T-helper 17 cell (primary cell): ENCODE results near the gene ELL. TPM values are rescaled to one million over a fixed set of nuclear protein-coding genes. Genes with fewer than 3 reads are reported as not detected.
A peak's percentile ranks its signal among the peaks of the same experiment; 100 is the strongest.
"Not testable (repeated sequence)": the region's sequence is repeated elsewhere in the genome, so short reads cannot be mapped to it uniquely, and the experiment has no call there.

Experiments
- ATAC-seq: fragments of 150-1000 bp; cut with Tn5 transposase; 2 replicates; pipeline ENCODE4 v1.10.0; 2021; ENCODE audit warnings: mild to moderate bottlenecking, moderate library complexity
- DNase-seq, 3 donors: peaks; one replicate each; pipeline versions ENCODE4 v3.0.0 to v3.0.0-alpha.2; 2020 to 2021
- H3K9me3 ChIP-seq: one replicate; pipeline ENCODE4 v1.7.0; 2013; ENCODE audit warnings: low read length, mild to moderate bottlenecking; ENCODE audit not compliant: control insufficient read depth, poor library complexity, severe bottlenecking
- H3K27ac Mint-ChIP-seq: one replicate; pipeline ENCODE4 v1.8.0; 2022; ENCODE audit warnings: mild to moderate bottlenecking, moderate library complexity, mixed read lengths
- H3K27me3 Mint-ChIP-seq: one replicate; pipeline ENCODE4 v1.8.0; 2022; ENCODE audit warnings: mixed read lengths
- H3K36me3 Mint-ChIP-seq: one replicate; pipeline ENCODE4 v1.8.0; 2022; ENCODE audit warnings: low read depth, mixed read lengths
- H3K4me1 Mint-ChIP-seq: one replicate; pipeline ENCODE4 v1.8.0; 2022; ENCODE audit warnings: mild to moderate bottlenecking, mixed read lengths
- H3K4me3 Mint-ChIP-seq: one replicate; pipeline ENCODE4 v1.8.0; 2022; ENCODE audit warnings: mild to moderate bottlenecking, moderate library complexity, mixed read lengths
- total RNA-seq, 4 donors: library from RNA in 2 of 4; stranded (reverse) in 2 of 4; gene quantifications; one replicate each; pipeline ENCODE4 v1.2.3 and lab custom pipeline; 2022 to 2026

ELL gene
- total RNA-seq, 2 donors from 2014 or later = 51.0 to 62.8 TPM

DNA sequence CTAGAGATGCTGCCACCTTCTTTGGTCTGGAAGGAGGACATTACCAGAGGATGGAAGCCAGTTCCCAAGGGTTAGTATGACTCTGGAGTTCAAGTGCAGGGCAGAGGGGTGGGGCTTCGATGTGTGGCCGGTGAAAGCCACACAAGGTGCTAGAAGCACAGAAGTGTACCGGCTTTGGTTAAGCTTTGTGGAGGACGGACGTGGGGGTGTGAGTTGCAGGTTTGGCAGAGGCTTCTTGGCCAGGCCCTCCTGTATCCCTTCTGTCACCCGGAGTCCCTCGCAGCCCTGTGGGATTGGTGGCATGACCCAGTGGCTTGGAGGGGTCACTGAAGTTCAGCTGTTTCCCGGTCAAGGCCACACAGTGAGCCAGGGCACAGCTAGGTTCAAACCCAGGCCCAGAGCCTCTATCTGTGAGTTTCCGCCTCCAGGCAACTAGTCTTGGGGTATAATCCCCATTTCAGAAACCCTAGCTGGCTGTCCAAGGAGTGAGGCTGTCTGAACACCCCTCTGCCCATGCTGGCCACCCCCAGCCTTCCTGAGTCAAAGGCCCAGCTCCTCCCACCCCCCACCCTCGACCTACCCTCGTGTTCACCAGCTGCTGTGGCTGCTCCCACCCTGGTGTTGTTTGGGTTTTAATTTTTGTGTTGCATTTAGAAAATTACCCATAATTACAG, 107.2 kb downstream of the ELL start:
- H3K9me3 ChIP-seq = no peaks in the 10 kb centered on the region
- Mint-ChIP-seq H3K4me1 (peaks cover 45% of the 10 kb centered on the region), H3K36me3 (no peaks in the 10 kb centered on the region), H3K27ac (peak overlapping the region; percentile 49), H3K27me3 (no peaks in the 10 kb centered on the region), H3K4me3 (peak overlapping the region; percentile 70)
- ATAC-seq (no peak), DNase-seq (no peak)

DNA sequence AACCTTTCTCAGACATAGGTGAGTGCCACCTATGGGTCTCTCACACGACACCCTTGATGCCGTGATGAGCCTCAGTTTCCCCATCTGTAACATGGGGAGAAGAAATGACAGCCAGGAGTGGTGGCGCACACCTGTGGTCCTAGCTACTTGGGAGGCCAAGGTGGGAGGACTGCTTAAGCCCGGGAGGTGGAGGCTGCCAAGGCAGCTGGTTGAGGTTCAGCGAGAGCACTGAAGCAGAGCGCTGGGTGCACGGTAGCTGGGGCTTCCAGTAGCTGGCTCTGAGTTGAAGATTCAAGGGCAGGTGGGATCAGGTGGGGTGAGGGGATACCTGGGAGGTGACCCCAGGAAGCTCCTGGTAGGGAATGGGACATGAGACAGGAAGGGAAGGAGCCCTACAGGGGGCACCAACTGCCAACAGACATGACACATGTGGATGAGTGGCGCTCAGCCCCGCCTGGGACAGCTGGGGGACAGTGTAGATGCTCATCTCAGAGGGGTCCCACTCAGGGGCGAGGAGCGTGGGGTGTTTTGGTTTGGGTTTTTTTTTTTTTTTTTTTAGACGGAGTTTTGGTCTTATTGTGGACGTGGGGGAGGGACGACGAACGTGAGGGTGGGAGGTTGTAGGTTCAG, 109.1 kb downstream of the ELL start:
- Mint-ChIP-seq H3K4me1 (peaks cover 31% of the 10 kb centered on the region), H3K36me3 (no peaks in the 10 kb centered on the region), H3K27me3 (no peaks in the 10 kb centered on the region), H3K4me3 (no peak overlapping the region), H3K27ac (no peak overlapping the region)
- no peak for ATAC-seq
- H3K9me3 ChIP-seq = no peaks in the 10 kb centered on the region
- no peak for DNase-seq

DNA sequence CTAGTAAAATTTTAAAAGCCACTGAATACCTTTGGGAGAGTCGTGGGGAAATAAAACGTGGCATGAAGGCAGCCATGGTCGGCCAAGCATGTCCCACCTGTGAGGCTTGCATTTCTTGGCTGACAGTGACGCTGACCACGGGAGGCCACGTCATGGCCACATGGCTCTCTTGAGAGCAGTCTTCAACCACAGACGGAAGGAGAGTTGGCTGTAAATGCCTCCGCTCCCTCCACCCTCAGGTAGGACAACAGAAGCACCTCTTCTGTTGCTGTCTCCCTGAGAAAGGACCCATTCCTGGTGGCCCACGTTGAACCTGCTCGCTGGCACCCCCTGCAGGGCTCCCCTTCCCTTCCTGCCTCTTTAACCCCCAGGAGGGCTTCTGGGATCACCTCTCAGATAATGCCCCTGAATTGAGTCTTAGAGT, 113.8 kb downstream of the ELL start:
- no peak overlapping the region for H3K27ac Mint-ChIP-seq
- no peak overlapping the region for H3K4me3 Mint-ChIP-seq
- DNase-seq (no peak), ATAC-seq (peak; percentile 50)
- no peaks in the 10 kb centered on the region for H3K27me3 Mint-ChIP-seq
- H3K4me1 Mint-ChIP-seq = peaks cover 4% of the 10 kb centered on the region
- H3K9me3 ChIP-seq = no peaks in the 10 kb centered on the region
- H3K36me3 Mint-ChIP-seq = no peaks in the 10 kb centered on the region

DNA sequence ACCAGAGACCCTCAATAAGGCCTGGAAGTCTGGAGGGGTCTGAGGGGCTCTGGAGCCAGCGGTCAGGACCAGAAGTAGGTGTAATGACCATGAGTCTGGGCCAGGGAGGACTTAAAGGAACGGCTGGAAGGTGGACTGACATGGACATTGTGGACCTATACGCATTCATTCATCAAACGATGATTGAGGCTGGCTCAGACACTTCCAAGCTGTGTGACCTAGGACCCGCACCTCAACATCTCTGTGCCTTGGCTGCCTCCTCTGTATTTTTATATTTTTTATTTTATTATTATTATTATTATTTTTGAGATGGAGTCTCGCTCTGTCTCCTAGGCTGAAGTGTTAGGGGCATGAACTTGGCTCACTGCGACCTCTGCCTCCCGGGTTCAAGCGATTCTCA, 115.1 kb downstream of the ELL start:
- DNase-seq (no peak), ATAC-seq (no peak)
- Mint-ChIP-seq H3K27me3 (peaks cover 2% of the 10 kb centered on the region), H3K27ac (no peak overlapping the region), H3K36me3 (no peaks in the 10 kb centered on the region), H3K4me1 (peaks cover 6% of the 10 kb centered on the region), H3K4me3 (no peak overlapping the region)
- no peaks in the 10 kb centered on the region for H3K9me3 ChIP-seq

DNA sequence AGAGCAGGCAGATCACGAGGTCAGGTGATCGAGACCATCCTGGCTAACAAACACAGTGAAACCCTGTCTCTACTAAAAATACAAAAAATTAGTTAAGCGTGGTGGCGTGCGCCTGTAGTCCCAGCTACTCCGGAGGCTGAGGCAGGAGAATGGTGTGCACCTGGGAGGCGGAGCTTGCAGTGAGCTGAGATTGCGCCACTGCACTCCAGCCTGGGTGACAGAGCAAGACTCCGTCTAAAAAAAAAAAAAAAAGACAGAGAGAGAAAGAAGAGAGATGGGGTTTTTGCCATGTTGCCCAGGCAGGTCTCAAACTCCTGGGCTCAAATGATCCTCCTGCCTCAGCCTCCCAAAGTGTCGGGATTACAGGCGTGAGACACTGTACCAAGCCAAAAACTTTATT, 116.1 kb downstream of the ELL start:
- H3K4me3 Mint-ChIP-seq, H3K27me3 Mint-ChIP-seq, H3K4me1 Mint-ChIP-seq, H3K9me3 ChIP-seq, H3K27ac Mint-ChIP-seq, DNase-seq, ATAC-seq, H3K36me3 Mint-ChIP-seq: not testable (repeated sequence)

DNA sequence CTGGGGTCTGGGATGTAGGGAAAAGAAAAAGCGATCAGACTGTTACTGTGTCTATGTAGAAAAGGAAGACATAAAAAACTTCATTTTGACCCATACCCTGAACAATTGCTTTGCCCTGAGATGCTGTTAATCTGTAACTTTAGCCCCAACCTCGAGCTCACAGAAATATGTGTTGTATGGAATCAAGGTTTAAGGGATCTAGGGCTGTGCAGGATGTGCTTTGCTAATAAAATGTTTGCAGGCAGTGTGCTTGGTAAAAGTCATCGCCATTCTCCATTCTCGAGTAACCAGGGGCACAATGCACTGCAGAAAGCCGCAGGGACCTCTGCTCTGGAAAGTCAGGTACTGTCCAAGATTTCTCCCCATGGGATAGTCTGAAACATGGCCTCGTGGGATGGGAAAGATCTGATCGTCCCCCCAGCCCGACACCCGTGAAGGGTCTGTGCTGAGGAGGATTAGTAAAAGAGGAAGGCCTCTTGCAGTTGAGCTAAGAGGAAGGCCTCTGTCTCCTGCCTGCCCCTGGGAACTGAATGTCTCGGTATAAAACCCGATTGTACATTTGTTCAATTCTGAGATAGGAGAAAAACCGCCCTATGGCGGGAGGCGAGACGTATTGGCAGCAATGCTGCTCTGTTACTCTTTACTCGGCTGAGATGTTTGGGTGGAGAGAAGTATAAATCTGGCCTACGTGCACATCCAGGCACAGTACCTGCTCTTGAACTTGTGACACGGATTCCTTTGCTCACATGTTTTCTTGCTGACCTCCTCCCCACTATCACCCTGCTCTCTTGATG, 119.2 kb downstream of the ELL start:
- Mint-ChIP-seq H3K27me3 (peaks cover 14% of the 10 kb centered on the region), H3K4me3 (peak overlapping the region; percentile 7)
- H3K9me3 ChIP-seq, H3K4me1 Mint-ChIP-seq, ATAC-seq, DNase-seq, H3K36me3 Mint-ChIP-seq, H3K27ac Mint-ChIP-seq: not testable (repeated sequence)

DNA sequence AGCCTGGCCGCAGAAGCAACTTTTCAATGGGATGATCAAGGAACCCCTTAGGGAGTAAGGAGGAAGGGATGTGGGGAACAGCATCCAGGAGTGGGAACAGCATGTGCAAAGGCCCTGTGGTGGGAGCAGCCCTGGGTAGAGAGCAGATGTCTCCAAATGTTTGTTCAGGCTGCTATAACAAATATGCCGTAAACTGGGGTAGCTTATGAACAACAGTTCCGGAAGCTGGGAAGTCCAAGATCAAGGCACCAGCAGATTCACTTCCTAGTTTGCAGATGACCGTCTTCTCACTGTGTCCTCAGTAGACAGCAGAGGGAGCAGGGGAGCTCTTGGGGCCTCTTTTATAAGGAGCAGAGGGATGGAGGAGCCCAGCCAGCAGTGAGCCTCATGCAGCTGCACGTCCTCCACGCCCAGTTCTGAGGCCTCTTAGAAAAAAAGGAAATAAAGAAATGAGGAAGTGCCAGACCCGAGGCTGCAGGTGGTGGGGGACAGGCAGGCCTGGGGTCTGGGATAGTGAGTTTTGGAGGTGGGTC, 120.2 kb downstream of the ELL start:
- peaks cover 6% of the 10 kb centered on the region for H3K4me1 Mint-ChIP-seq
- no peaks in the 10 kb centered on the region for H3K36me3 Mint-ChIP-seq
- DNase-seq (no peak), ATAC-seq (peak; percentile 71)
- no peaks in the 10 kb centered on the region for H3K9me3 ChIP-seq
- H3K27ac Mint-ChIP-seq = no peak overlapping the region
- H3K27me3 Mint-ChIP-seq = peaks cover 21% of the 10 kb centered on the region
- H3K4me3 Mint-ChIP-seq = peak overlapping the region; percentile 28

DNA sequence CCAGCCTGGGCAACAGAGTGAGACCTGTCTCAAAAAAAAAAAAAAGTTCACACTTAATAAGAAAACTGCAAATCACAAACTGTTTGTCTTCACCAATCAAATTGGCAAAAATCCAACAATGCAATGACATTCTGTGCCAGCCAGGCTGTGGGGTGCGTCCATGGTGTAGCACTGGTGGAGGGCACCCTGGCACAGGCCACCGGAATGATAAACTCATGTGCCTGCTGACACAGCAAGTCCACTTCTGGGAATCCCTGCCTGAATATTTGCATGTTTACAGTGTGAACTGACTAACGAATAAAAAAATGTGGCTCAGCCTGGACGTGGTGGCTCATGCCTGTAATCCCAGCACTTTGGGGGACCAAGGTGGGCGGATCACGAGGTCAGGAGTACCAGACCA, 122.9 kb downstream of the ELL start:
- Mint-ChIP-seq H3K4me3 (no peak overlapping the region), H3K27me3 (peaks cover 30% of the 10 kb centered on the region), H3K4me1 (peaks cover 6% of the 10 kb centered on the region), H3K27ac (no peak overlapping the region), H3K36me3 (no peaks in the 10 kb centered on the region)
- ATAC-seq = no peak
- no peak for DNase-seq
- no peaks in the 10 kb centered on the region for H3K9me3 ChIP-seq

DNA sequence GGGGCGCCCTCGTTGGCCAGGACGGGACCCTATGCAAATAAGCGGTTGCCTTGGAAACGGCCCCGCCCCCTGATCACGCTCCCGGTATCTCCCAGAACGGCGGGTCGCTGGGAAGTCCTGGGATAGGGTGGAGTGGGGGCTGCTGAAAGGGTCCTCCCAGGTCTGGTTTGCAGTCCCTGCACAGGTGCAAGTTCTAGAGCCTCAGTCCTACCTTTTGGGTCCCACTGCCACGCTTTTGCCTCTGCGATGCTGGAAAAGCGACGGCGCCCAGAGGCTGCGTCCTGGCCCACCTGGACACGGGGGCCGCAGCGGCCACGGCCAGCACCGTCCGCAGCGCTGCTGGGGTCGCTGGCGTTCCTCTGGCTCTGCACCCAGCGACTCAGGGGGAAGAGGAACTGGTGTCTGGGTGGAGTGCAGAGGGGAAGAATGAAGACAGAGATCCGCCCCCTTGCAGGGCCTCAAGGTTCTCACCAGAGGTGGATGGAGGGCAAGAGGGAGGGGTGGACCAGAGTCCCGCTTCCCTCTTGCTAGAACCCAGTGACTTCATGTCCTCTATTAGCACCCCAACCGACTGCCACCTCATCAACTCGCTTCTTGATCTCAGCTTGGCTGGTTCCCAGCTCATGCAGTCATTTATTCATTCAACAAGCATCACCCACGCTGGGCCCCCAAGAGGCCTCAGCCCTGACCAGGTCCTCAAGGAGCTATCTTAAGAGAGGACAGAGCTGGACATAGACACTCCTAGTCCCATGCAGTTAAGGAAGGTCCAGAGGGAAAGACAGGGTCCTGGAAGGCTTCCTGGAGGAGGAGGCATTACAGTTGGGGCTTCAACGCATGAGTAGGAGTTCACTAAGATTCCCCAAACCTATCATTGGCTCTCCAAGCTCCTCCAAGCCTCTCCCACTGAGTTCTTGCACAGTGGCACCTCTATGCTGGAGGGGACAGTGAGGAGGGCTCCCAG, 124.3 kb downstream of the ELL start, which contains the start of gene LRRC25:
TSS of gene LRRC25 (minus strand) at position 381 of the 961 bp plus-strand sequence. CDS start 659 bp downstream, outside the sequence.
- Mint-ChIP-seq H3K27me3 (peaks cover 30% of the 10 kb centered on the region), H3K4me1 (peaks cover 6% of the 10 kb centered on the region), H3K4me3 (peak within 1 kb of the TSS; percentile 56), H3K36me3 (no peaks in the 10 kb centered on the region), H3K27ac (no peak within 1 kb of the TSS)
- no peaks in the 10 kb centered on the region for H3K9me3 ChIP-seq
- DNase-seq (no peak), ATAC-seq (peak; percentile 77)

DNA sequence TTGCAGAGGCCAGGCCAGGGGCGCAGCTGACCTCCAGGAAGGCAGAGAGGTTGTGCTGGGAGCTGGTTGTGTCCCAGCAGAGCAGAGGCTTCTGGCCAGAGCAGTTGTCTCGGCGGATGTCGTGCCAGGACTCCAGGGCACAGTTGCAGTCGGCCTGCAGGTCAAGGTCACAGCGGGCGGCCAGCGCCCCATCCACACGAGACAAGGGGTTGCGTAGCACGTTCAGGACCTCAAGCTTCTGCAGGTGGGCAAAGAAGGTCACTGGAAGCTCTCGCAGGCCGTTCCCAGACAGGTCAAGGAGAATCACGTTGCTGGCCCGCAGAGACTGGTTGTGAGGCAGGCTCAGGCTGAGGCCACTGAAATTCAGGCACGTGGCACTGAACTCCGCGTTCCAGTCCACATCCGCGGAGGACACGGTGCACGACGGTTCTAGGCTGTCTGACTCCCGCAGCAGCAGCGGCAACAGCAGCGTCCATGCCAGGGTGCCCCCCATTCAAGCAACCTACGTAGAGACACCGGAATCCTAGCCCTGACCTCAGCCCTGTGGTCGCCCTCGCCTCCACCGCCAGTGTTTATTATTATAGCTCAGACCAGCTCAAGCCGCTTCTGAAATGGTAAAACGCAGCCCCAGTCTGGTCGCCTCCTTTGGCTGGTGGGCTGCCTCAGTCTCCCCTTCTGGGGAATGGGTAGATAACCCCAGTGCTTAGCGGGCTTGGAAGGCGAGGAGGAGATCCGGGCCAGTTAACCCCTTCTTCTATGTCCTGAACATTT, 125.2 kb downstream of the ELL start:
- H3K4me3 Mint-ChIP-seq = peak overlapping the region; percentile 56
- ATAC-seq = no peak
- peaks cover 4% of the 10 kb centered on the region for H3K4me1 Mint-ChIP-seq
- DNase-seq = no peak
- no peak overlapping the region for H3K27ac Mint-ChIP-seq
- peaks cover 27% of the 10 kb centered on the region for H3K27me3 Mint-ChIP-seq
- no peaks in the 10 kb centered on the region for H3K9me3 ChIP-seq
- no peaks in the 10 kb centered on the region for H3K36me3 Mint-ChIP-seq

DNA sequence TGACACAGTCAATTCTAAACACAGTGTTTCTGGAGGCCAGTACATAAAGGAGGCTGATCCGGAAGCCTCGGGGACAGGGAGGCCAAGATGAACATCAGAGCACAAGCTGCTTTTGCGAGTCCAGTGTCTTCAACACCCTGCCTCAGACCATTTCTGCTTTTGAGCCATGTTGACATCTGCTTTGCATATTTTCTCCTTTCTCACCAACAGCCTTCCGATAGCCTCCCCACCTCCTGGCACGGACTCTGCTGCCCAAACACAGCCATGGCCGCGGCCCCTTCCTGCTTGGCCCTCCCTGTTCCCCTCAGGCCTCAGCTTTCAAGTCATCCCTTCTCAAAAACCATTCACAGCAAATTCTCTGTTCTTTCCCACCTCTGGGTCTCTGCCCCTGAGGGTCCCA, 128.0 kb downstream of the ELL start:
- ATAC-seq (no peak), DNase-seq (no peak)
- no peak overlapping the region for H3K27ac Mint-ChIP-seq
- no peaks in the 10 kb centered on the region for H3K36me3 Mint-ChIP-seq
- no peaks in the 10 kb centered on the region for H3K9me3 ChIP-seq
- H3K4me3 Mint-ChIP-seq = no peak overlapping the region
- peaks cover 37% of the 10 kb centered on the region for H3K27me3 Mint-ChIP-seq
- peaks cover 3% of the 10 kb centered on the region for H3K4me1 Mint-ChIP-seq

DNA sequence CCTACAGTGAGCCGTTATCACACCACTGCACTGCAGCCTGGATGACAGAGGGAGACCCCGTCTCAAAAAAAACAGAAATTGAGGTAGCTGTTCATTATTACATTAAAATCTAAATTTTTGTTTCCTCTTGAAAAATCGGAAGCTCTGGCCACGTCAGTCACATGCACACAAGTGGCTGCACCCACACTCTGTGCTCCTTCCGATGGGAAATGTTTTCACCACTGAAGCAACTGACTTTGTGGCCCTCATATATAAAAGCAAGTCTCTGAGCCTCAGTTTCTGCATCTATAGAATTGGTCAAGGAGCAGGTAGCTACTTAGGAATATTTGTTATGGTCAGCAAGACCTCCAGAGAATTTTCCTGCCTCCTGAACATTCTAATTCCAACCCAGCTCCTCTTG, 128.9 kb downstream of the ELL start:
- H3K36me3 Mint-ChIP-seq = no peaks in the 10 kb centered on the region
- ATAC-seq (no peak), DNase-seq (no peak)
- H3K27ac Mint-ChIP-seq = no peak overlapping the region
- H3K27me3 Mint-ChIP-seq = peaks cover 32% of the 10 kb centered on the region
- no peaks in the 10 kb centered on the region for H3K9me3 ChIP-seq
- no peak overlapping the region for H3K4me3 Mint-ChIP-seq
- peaks cover 8% of the 10 kb centered on the region for H3K4me1 Mint-ChIP-seq
